Activated CD4-positive, alpha-beta T cell treated with anti-CD3 and anti-CD28 coated beads, Interleukin-2, Interleukin-4, amounts not matched to agents 100 ng/mL and 50 ng/mL, durations not matched to agents 16 hours and 8 hours (primary cell): ENCODE data around the gene YIF1A.
"Not testable (repeated sequence)": the region's sequence is repeated elsewhere in the genome, so short reads cannot be mapped to it uniquely, and the experiment has no call there.

ENCODE experiments used
- DNase-seq: peaks from one replicate; pipeline ENCODE4 v3.0.0-alpha.2; 2020; ENCODE audit warnings: low spot score

Gene YIF1A

DNA sequence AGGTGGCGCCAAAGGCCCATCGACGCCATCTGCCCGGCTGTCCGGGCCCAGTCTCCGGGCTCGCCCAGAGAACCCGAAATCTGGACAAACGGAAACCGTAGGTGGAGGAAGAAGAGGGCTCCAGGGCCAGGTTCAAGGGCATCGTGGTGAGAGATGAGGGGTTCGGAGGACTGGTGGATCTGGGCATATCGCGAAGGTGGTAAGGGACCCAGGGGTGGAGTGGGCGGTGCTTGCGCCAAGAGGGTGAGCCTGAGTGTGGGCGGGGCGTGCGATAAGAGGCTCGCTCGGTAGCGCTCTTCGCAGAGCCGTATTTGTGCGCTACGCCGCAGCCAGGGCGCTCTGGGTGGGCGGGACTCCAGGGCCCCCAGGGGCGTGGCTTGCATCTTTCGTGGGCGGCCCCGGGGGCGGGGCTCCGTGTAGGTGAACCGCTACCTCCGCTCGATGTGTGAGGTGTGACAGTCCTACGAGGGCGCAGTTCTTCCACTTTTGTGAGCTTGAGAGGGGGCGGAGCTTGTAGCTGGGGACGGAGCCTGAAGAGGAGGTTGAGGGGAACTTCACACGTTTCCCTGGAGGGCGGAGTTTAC is 23.1 kb upstream of the YIF1A start:
- DNase-seq = peak; percentile 95

GRCh38 chr11:66311470-66311964 is 22.6 kb upstream of the YIF1A start:
- DNase-seq = no peak

GRCh38 chr11:66310803-66311440 is 22.0 kb upstream of the YIF1A start:
- DNase-seq = not testable (repeated sequence)

DNA sequence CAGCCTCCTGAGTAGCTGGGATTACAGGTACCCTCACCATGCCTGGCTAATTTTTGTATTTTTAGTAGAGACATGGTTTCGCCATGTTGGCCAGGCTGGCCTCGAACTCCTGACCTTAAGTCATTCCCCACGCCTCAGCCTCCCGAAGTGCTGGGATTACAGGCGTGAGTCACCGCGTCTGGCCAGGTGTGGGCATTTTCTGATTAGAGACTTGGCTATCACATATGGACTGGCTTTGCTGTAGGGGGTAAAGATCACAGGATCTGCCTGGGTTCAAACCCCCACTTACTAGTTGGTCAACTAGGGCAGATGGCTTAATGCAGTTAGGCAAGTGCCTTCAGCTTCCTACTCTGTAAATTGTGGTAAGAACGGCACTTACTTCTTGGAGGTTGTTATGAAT is 21.4 kb upstream of the YIF1A start:
- DNase-seq = no peak

GRCh38 chr11:66309475-66309874 is 20.5 kb upstream of the YIF1A start:
- DNase-seq = no peak

GRCh38 chr11:66302656-66303055 is 13.7 kb upstream of the YIF1A start:
- DNase-seq = no peak

DNA sequence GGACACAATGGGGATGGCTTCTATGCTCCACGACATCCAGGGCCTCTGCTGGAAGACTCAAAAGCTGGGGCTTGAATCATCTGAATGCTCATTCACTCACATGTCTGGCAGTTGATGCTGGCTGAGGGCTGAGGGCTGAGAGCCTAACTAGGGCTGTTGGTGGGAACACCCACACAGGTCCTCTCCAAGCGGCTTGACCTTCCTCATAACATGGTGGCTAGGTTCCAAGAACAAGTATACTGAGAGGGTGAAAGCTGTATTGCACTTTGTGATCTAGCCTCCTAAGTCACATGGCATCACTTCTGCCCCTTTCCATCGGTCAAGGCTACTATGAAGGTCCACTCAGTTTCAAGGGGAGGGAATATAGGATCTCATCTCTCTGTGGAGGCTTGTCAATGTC is 10.2 kb upstream of the YIF1A start:
- DNase-seq = no peak

DNA sequence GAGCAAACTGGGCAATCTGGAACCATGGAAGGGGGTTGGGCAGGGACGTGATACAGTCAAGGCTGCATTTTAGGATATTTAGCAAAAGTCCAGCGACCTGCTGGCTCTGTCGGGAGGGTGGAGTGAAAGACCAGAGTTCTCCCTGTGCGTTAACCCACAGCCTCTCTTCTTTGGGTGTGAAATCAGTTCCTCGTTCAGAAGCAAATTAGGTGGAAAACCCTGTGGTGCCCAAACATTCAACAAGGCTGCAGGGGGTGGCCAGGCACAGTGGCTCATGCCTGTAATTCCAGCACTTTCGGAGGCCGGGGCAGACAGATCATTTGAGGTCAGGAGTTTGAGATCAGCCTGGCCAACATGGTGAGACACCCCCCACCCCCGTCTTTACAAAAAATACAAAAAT is 8.7 kb upstream of the YIF1A start:
- DNase-seq = no peak

DNA sequence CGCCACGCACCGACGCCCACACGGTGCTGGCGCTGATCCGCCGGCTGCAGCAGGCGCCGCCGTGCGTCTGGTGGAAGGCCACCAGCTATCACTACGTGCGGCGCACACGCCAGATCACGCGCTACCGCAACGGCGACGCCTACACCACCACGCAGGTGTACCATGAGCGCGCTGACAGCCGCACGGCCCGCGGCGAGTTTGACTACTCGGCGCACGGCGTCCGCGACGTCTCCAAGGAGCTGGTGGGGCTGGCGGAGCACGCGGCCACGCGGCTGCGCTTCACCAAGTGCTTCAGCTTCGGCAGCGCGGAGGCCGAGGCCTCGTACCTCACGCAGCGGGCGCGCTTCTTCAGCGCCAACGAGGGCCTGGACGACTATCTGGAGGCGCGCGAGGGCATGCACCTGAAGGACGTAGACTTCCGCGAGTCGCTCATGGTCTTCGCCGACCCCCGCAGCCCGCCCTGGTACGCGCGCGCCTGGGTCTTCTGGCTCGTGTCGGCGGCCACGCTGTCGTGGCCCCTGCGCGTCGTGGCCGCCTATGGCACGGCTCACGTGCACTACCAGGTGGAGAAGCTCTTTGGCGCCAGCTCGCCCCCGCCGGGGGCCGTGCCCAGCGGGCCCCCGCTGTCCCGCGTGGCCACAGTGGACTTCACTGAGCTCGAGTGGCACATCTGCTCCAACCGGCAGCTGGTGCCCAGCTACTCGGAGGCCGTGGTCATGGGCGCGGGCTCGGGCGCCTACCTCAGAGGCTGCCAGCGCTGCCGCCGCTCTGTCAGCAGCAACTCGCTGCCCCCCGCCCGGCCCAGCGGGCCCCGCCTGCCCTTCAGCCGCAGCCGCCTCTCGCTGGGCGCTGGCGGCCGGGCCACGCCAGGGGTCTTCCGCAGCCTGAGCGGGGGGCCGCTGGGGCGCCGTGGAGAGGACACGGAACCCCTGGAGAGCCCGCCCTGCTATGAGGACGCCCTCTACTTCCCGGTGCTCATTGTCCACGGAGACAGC is 6.0 kb upstream of the YIF1A start:
- DNase-seq = no peak

DNA sequence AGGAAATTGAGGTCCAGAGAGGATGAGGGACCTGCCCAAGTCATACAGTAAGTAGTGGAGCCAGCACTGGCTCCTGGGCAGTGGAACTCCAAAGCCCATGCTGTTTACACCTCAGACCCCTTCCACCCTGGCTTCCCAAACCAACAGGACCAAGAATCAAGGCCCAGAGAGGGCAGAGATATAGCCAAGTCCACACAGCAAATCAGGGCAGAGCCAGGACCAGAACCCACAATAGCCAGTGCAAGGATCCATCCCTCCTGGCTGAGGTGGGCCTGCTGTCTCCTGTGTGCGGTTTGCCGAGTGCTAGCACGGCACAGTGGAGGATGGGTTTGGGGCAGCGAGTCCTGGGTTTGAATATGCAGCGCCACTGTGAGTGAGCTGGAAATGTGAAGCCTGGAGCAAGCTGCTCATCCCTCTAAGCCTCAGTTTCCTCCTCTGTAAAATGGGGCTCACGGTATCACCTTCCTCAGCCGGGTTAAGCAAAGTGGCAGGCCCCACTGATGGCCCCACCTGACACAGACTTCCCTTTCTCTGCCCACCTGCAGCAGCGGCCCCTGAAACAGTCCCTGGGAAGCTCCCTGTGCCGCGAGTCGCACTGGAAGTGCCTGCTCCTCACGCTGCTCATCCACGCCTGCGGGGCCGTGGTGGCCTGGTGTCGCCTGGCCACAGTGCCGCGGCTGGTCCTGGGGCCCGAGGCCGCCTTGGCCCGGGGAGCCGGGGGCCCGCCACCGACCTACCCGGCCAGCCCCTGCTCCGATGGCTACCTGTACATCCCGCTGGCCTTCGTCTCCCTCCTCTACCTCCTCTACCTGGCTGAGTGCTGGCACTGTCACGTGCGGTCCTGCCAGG is 5.1 kb upstream of the YIF1A start:
- DNase-seq = no peak

DNA sequence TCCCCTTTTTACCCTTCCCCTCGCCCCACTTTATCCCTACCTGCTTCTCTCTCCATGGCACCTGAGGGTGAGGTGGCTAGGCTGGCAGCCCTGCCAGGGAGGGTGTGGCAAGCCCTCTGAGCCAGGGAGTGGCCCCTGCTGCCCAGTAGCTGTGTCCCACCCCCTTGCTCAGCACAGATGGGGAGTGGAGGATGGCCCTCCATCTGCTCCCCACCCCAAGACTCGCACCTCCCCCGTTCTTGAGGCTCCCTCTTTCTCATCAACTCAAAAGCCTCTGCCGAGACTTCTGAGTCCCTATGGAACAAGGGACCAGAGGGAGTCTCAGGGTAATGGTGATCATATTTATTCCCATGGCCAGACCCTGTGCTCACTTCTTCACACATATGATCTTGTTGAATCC is 4.4 kb upstream of the YIF1A start:
- DNase-seq = no peak

DNA sequence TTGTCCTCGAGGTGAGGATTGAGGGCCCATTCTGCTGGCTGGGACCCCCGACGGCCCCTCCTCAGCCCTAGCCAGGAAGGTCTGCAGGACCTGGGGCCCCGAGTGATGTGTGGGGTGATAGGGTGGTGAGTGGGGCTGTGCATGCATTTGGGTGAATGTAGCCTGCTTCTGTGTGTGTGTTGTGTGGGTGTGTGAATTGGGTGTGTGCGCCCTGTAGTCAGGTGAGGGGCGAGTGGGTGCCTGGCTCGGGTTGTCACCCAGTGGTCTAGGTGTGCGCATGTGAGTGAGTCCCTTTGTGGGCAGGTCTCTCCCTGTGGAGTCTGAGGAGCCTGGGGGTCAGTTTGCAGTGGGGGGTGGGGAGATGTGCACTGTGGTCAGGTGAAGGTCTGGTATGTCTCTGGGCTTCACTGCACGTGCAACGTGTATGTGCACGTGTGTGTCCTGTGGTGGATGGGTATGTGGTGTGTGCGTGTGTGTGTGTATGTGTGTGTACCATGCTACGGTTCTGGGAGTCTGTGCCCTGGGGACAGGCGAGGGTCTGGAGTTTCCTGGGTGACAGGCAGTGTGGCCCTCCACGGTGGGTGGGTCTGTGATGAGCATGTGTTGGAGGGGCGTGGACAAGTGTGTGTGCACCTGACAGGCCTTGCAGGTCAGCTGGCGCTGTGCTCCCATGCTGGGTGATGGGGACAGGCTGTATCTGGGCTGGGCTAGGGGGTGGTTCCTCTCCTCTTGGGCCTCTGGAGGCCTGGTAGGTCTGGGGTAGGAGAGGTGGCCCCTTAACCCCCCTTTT is 3.8 kb upstream of the YIF1A start:
- DNase-seq = no peak

DNA sequence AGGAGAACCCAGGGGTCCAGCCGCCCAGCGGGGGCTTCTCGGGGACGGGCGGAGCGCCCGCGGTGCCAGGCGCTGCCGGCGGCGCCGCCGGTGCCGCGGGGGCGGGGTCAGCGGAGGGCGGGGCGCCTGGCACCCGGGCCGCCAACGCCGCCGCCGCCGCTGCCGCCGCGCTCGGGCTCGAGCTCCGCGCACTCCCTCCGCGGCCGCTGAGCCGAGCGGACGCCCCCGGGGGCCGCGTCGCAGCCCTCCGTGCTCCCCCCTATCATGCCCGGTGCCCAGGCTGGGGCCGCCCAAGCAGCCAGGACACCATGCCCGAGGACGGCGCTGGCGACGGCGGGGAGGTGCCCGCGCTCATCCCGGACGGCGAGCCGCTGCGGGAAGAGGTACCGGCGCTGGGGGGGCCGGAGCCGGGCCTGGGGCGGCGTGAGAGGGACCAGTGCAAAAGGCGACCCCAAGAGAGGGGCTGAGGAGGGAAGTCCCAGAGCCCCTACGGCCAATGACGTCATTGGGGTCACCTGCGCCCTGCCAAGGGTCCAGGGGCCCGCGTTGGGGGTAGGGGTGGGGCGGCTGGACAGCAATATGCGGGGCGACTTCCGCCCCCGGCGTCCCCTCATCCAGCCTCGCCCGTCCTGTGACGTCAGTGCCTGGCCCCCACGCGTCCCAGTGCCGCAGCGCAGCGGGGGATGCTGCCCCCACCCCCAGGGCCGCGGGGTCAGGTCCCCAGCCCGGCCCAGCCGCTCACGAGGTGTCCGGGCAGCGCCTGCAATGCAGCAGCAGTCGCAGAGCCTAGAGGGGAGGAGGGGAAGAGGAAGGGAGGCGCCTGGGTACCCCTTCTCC is 3.0 kb upstream of the YIF1A start, which contains the start of gene TMEM151A:
TSS of gene TMEM151A (plus strand) at position 189 of the 837 bp plus-strand sequence. CDS start at position 309, 120 bp downstream.
- DNase-seq = no peak

DNA sequence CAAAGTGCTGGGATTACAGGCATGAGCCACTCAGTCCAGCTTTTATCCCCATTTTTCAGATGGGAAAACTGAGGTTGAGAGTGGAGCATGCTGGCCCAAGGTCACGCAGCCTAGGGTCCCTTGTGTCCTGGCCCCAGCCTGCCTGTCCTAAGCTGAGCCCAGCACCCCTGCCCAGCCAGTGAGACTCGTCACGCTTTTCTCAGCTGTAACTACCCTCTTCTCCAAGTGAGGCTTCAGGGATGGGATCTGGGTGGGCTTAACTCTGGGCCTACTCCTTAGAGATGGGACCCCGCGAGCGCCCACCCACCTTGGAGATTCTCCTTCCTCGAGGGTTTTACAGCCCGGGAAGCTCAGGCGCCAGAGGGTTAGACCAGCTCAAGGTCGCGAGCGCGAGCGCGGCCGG is 2.4 kb upstream of the YIF1A start:
- DNase-seq = no peak

DNA sequence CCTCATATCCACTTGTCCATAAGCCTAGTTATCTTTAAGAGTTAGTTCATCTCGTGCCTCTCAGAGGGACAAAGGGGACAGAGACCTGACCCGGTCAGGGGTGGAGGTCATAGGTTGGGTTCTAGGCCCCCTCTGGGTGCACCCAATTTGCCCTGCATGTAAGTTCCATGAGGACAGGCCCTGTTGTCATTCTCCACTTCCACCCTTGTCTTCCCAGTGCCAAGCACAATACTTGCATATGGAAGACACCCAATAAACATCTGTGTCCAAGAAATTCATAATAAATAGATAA is 1.3 kb upstream of the YIF1A start:
- DNase-seq = no peak

- DNase-seq = peak; percentile 76
These were observed 796 bp upstream of the YIF1A start for GRCh38 chr11:66289548-66290329.

DNA sequence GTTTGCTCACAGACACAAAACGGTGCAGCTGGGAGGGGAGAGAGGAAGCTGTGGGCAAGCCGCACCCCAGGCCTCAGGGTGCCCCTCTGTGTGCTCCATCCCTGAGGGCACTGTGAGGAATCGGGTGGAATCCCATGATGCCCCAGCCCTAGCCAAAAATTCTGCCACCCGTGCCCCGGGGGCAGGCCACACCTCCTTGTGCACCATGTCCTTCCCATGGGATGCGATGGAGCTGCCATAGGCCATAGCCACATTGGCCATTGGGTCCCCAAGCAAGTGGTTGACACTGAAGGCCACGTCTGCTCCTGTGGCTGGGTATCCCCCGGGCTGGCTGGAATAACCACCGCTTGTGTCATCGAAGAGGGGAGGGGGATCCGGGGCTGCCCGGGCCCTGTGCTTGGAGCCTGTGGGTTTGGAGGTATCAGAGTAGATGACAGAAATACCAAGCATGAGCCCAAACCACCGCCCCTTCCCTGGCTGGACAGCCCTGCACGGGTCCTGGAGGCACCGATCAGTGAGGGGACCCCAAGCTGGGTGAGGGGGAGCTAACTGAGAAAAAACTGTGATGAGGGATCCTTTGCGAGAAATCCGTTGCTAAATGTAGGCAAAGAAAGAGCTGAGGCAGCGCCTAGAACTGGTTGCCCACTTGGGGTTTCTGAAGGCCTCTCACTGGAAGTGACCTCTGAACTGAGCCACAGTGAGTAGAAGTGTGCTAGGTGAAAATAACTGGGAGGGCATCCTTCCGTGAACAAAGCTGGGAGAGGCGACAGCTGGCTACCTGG is 863 bp downstream of the YIF1A start:
- DNase-seq = no peak

DNA sequence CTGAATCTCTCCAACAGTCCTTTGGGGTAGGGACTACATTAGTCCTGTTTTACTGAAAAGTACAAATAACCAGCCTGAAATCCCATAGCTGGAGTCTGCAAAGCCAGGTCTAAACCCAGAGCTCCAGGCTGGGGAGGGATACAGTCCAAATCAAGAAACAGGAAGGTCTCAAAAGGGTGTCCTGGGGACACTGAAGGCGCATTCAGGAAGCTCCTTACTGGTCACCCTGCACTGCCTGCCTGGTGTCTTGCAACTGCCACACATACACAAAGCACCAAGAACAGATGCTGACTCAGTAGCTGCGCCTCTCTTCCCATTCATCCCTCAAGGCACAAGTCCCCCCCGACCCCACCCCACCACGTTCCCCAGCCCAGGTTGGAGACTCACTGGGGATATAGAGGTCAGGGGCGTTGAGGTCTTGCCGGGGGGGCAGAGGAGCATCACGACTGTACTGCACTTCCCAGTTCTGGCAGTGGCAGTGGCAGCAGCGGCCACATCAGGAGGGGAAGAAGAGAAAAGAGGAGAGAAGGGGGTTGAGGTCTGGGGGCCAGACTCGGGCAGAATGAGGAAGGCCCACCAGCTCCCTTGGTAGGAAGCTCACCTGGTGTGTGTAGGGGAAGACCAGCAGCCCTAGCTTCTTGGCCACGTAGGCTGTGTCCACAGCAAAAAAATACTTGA is 1.6 kb downstream of the YIF1A start:
- no peak for DNase-seq
